Stimulated activated CD4-positive, alpha-beta T cell treated with anti-CD3 and anti-CD28 coated beads, Interleukin-4, amount 100 ng/mL, for 4 hours (primary cell): ENCODE measurements around the gene NHSL2.
"Not testable (repeated sequence)": the region's sequence is repeated elsewhere in the genome, so short reads cannot be mapped to it uniquely, and the experiment has no call there.

Experiments
- DNase-seq, 2 experiments: peaks; one replicate each; pipeline ENCODE4 v3.0.0-alpha.2; 2020

The NHSL2 gene

DNA sequence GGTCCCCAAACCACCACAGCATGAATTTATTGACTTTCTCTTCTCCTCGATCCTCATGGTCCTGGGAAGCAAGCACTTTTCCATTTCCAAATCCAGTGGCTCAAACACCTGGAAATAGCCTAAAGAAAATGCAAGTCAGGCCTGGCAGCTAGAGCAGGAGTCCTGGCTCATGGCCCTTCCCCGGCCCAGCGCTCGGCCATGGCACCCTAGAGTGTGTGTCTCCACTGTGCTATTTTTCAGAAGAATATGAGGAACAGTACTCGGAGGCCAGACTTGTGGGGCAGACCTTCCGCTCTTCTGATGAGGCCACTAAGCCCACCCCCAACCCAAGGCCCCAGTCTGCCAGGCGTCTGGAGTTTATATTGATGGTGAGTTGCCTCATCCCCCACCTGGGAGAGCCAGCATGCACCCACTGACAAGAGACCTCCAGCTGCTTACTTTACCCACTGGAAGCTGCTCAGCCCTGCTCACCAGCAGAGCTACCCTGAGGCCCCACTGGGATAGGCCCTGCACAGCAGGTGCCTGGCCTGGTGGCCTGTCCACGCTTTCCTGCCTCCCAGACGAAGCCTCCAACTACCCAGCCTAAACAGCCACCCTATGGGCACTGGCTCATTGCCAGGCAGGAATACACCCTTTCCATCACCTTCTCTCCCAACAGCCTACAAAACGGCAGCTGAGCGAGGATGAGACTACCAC is 223.4 kb downstream of the NHSL2 start:
- DNase-seq: no peak

GRCh38 chrX:72137846-72138495 is 227.3 kb downstream of the NHSL2 start:
- DNase-seq: no peak

- no peak for DNase-seq
These were observed 228.9 kb downstream of the NHSL2 start for GRCh38 chrX:72139538-72139937.

DNA sequence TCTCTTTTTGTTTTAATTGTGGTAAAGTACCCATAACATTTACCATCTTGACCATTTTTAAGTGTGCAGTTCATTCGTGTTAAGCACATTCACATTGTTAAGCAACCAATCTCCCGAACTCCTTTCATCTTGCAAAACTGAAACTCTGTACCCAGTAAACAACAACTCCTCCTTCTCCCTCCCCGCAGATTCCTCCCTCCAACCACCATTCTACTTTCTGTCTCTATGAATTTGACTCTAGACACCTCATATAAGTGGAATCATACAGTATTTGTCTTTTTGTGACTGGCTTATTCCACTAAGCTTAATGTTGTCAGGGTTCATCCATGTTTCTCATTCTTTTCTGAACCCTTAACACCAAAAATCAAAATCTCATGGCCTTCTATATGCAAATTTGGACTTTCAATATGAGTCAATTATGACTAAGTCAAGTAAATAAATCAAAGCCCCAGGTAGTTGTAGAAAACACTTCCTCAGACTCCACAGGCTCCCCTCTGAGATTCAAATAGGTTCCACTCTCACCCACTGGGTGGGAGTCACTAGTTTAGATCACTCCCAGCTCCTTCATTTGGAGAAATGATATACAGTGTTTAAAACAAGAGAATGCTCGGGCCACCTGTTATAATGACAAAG is 230.8 kb downstream of the NHSL2 start:
- no peak for DNase-seq

GRCh38 chrX:72142094-72142793 is 231.6 kb downstream of the NHSL2 start:
- no peak for DNase-seq

DNA sequence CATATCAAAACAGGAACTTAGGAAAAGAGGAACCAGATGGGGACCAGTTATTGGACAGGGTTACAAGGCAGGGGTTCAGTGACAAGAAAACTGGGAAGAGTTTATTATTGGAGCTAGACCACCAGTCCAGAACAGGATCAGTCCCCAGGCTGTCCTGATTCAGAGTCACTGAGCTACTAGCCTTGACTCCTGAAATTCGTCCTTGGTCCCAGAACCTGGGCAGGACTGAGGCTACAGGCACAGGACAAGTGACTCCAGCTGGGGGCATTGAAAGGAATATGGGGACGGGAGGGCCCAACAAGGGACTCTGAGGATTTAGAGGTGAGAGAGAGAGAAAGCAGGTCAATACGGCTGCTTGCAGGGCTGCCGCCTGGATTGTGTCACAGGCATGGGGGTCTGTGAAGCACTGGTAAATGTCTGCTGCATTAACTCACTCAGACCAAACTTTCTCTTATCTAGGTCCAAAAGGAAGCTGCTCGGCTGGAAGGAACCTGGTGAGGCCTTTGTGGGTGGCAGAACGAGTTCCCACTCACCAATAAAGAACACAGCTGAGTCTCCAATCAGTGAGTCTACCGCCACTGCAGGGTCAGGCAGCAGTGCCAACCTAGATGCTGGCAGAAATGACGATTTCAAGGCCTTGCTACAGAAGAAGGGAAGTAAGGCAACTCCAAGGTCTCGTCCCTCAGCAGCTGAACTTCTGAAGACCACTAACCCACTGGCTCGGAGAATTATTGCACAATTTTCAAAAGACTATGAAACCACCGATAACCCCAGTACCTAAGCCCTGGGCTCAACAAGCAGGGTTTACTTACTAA is 232.4 kb downstream of the NHSL2 start:
- DNase-seq: no peak

GRCh38 chrX:72143609-72143907 is 232.9 kb downstream of the NHSL2 start:
- no peak for DNase-seq

DNA sequence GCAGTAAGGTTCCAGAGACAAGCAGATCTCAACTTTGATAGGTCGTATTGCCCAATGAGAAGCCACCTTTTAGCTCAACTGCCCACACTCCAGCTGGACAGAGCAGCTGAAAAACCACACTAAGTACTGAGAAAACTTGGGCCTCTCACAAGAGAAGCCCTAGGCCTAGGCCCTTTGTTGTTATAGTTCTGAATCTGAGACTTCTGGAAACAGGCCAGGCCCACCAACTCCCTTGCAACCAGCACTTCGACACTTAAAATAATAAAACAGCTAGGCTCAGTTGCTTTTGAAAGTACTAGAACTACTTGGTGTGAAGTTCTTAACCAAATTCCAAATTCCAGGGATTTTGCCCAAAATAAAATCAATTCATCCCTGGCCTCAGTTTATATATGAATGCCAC is 234.5 kb downstream of the NHSL2 start:
- no peak for DNase-seq

DNA sequence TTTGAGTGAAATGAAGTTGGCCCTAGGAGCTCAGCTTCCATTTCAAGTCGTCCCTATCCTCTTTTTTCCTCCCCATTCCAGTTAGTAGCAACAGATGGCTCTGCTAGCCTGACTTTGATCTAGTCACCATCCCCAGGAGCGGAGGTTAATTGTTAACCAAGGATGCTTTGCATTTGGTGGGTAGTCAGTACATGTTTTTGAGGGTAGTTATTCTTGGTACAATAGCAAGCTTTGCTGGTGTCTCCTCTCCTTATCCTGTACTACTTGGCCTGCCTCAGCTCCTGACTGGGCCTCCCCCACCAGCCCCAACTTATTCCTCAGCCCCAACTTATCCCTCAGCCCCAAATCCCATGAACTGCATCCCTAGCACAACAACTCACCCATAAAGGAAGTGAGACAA is 235.9 kb downstream of the NHSL2 start:
- no peak for DNase-seq

- DNase-seq: no peak
These were observed 248.1 kb downstream of the NHSL2 start for GRCh38 chrX:72158773-72159172.

DNA sequence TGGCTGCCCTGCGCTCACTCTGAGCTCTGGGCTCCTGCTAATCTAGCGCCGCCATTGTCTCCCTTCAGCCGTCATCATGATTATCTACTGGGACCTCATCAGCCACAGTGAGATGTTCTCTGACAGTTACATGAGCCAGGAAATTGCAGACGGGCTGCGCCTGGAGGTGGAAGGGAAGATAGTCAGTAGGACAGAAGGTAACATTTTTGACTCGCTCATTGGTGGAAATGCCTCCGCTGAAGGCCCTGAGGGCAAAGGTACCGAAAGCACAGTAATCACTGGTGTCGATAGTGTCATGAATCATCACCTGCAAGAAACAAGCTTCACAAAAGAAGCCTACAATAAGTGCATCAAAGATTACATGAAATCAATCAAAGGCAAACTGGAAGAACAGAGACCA is 249.1 kb downstream of the NHSL2 start:
- no peak for DNase-seq

DNA sequence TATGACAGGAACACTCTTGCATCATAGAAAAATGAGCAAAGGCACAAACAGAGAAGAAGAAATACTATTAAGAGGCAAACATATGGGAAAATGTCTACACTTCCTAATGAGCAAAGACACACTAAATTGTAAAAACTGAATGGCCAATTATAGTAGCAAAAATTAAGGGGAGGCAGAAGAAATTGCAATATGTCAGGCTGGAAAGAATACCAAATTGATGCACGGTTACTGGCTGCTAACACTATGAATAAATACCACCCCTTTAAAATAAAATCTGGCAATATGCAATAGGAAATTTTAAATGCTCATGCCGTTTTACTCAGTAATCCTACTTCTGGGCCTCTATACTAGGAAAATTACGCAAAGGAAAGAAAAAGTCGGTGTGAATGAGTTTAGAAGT is 254.9 kb downstream of the NHSL2 start:
- DNase-seq: no peak

DNA sequence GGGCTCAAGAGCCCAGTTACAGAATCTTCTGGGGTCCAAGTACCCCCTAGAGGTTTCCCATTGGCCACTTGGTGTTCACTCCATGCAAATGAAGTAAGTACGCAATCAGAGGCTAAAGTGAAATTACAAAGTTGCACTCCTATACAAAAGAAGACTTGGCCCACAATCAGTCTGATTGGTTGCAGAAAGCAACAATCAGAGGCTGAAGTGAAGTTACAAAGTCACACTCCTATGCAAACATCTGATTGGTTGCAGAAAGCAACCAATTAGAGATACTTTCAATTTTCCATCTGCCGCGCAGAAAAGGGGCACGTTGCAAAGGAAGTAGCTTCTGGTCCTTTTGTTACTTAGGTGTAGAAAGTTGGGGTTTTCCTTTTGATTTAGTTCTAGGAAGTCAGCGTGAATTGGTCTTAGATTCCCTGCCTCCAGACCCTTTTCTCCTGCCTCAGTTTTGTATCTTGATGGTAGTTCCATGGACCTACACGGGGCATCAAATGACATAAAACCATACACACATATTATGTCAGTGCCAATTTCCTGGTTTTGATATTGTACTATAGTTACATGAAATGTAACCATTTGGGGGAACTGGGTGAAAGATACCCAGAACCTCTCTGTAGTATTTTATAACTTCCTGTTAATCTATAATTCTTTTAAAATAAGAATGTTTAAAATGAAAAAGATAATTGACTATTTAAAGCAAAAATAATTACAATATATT is 258.5 kb downstream of the NHSL2 start:
- DNase-seq: peak in 1 of 2 experiments; percentile 31

DNA sequence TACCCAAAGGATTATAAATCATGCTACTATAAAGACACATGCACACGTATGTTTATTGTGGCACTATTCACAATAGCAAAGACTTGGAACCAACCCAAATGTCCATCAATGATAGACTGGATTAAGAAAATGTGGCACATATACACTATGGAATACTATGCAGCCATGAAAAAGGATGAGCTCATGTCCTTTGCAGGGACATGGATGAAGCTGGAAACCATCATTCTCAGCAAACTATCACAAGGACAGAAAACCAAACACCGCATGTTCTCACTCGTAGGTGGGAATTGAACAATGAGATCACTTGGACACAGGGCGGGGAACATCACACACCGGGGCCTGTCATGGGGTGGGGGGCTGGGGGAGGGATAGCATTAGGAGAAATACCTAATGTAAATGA is 265.6 kb downstream of the NHSL2 start:
- DNase-seq: not testable (repeated sequence)

DNA sequence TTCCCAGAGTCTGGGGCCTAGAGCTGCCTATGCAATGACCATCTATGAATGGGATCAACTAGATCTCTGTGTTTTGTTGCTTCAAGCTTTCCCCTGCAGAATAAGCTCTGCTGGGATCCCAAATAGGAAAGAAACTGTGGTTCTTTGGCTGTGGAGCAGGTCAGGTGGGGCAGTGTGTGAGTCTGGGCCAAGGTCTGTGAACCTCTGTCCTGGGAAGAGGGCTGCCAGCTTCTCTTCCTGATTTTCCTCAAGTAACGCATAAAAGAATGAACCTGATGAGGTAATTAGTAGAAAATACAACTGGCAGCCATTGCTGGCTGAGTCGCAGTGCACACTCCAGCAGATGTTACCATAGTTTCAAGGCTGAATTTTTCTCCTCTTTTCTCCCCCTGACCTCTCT is 266.3 kb downstream of the NHSL2 start:
- no peak for DNase-seq

DNA sequence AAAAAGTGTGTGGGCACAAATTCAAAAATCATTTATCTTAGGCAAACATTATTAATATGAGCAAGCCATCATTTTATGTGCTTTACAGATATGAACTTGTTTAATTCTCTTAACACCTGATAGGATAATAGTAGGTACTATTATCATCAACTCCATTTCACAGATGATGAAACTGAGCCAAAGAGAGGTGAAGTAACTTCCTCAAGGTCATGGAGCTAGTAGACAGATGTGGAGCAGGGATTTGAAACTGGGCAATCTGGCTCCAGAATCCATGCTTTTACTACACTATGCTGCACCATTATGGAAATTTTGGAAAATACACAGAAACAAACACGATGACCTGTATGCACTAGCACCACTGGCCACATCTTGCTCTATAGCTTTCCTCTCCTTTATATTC is 269.9 kb downstream of the NHSL2 start:
- no peak for DNase-seq

GRCh38 chrX:72181178-72182125 is 270.8 kb downstream of the NHSL2 start, which contains the start of gene PIN4:
PIN4 (plus strand) TSS chrX:72181757; CDS start chrX:72181786, 29 bp downstream.
- peak; percentile 67 to 83 for DNase-seq

- no peak for DNase-seq
These were observed 272.3 kb downstream of the NHSL2 start for GRCh38 chrX:72182924-72183323.

- no peak for DNase-seq
These were observed 291.3 kb downstream of the NHSL2 start for GRCh38 chrX:72201836-72202536.
